Glutamatergic neuron (in vitro differentiated cells): ENCODE data around the gene NTPCR. TPM values are rescaled to one million over a fixed set of nuclear protein-coding genes. Genes with fewer than 3 reads are reported as not detected.

Experiments
- DNase-seq: peaks from one replicate; pipeline ENCODE4 v3.0.0; 2022
- H3K27ac Mint-ChIP-seq: one replicate; pipeline ENCODE4 v1.8.0; 2020; ENCODE audit warnings: mild to moderate bottlenecking, mixed read lengths, inconsistent platforms; ENCODE audit not compliant: unreplicated experiment
- H3K27me3 Mint-ChIP-seq: one replicate; pipeline ENCODE4 v1.8.0; 2020; ENCODE audit warnings: mild to moderate bottlenecking, moderate library complexity, mixed read lengths, inconsistent platforms; ENCODE audit not compliant: unreplicated experiment
- H3K36me3 Mint-ChIP-seq: one replicate; pipeline ENCODE4 v1.8.0; 2020; ENCODE audit warnings: mild to moderate bottlenecking, mixed read lengths, inconsistent platforms; ENCODE audit not compliant: unreplicated experiment
- H3K4me1 Mint-ChIP-seq: one replicate; pipeline ENCODE4 v1.8.0; 2020; ENCODE audit warnings: mild to moderate bottlenecking, low read depth, mixed read lengths, inconsistent platforms; ENCODE audit not compliant: unreplicated experiment
- H3K4me3 Mint-ChIP-seq: one replicate; pipeline ENCODE4 v1.8.0; 2020; ENCODE audit warnings: mild to moderate bottlenecking, mixed read lengths, inconsistent platforms; ENCODE audit not compliant: unreplicated experiment
- H3K9me3 Mint-ChIP-seq: one replicate; pipeline ENCODE4 v1.8.0; 2020; ENCODE audit warnings: mild to moderate bottlenecking, moderate library complexity, mixed read lengths, inconsistent platforms; ENCODE audit not compliant: unreplicated experiment
- total RNA-seq: library from RNA; stranded (reverse); fragmentation: NEBNext Ultra II Directional; extraction: Animal tissue kit (Norgen Biotek cat#: 25700); gene quantifications from one replicate; pipeline ENCODE4 v1.2.1, GENCODE V29; 2021; ENCODE audit not compliant: unreplicated experiment
- TF ChIP-seq, protein P1 (sequence below): fragments of 200-600 bp; sonication (generic); IDR thresholded peaks from one replicate; pipeline ENCODE4 v1.5.0; 2021; ENCODE audit not compliant: partially characterized antibody, unreplicated experiment

Gene NTPCR
- total RNA-seq, 1 donor from 2014 or later: 40.7 TPM

DNA sequence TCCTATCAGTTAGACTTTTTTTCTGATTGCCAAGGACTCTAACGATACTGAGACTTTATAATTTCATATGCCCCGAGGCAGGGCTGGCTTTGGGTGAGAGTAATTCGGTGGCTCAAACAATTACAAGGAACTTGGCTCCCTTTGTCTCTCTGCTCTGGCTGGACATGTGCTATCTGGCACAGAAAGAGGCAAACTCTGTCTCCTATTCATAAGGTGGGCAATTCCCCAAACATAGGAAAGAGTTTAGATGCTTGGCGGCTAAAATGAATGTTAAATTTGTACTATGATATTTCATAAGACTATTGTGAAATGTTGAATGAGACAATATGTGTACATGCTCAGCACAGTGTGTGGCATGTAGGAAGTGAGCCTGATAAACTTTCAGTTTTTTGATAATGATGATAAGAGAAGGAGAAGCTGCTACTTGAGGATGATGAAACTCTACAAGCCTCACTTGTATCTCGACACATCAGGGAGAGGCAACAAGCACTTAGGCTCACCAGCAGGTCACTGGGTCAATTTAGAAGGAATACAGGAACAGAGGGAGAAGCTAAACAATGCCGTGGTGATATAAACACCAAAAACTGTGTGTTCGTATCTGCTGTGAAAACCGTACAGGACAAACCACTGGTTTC is 12.6 kb upstream of the NTPCR start:
- Mint-ChIP-seq H3K9me3 (no peaks in the 10 kb centered on the region), H3K4me3 (no peak overlapping the region), H3K27ac (no peak overlapping the region), H3K4me1 (no peaks in the 10 kb centered on the region), H3K36me3 (no peaks in the 10 kb centered on the region), H3K27me3 (no peaks in the 10 kb centered on the region)
- DNase-seq: no peak
- TF ChIP-seq, protein P1, sequence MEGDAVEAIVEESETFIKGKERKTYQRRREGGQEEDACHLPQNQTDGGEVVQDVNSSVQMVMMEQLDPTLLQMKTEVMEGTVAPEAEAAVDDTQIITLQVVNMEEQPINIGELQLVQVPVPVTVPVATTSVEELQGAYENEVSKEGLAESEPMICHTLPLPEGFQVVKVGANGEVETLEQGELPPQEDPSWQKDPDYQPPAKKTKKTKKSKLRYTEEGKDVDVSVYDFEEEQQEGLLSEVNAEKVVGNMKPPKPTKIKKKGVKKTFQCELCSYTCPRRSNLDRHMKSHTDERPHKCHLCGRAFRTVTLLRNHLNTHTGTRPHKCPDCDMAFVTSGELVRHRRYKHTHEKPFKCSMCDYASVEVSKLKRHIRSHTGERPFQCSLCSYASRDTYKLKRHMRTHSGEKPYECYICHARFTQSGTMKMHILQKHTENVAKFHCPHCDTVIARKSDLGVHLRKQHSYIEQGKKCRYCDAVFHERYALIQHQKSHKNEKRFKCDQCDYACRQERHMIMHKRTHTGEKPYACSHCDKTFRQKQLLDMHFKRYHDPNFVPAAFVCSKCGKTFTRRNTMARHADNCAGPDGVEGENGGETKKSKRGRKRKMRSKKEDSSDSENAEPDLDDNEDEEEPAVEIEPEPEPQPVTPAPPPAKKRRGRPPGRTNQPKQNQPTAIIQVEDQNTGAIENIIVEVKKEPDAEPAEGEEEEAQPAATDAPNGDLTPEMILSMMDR: no peak

DNA sequence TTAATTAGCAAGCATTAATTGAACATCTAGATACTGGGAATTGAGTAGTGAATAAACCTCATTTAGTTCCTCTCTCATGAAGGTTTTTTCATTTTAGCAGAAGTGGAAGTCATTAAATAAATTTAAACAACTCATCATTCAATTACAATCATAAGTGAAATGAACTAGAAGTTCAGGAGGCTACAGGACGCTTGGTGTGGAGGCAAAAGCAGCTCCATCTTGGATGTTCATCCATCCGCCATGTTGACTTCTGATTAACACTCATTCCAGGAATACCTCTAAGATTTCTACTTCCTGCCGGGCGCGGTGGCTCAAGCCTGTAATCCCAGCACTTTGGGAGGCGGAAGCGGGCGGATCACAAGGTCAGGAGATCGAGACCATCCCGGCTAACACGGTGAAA is 11.5 kb upstream of the NTPCR start:
- no peaks in the 10 kb centered on the region for H3K27me3 Mint-ChIP-seq
- DNase-seq: no peak

DNA sequence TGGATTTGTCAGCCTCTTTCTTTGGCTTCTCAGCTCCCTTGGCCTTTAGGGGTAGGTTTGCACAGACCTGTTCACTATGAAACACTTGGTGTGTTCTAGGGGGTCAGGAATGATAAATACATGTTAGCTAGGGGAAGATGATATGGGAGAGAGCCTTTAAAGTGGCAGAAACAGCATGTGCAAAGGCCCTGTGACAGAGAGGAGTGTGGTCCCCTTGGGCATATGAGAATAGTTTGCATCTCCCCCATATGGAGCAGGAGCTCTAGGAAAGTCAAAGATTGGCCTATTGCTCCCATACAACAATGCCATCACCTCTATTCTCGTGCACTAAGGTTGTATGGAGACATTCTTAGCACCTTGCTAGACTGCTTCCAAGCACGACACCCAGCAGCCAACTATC is 10.7 kb upstream of the NTPCR start:
- Mint-ChIP-seq H3K4me3 (no peak overlapping the region), H3K27me3 (no peaks in the 10 kb centered on the region), H3K27ac (no peak overlapping the region), H3K36me3 (no peaks in the 10 kb centered on the region), H3K4me1 (no peaks in the 10 kb centered on the region), H3K9me3 (no peaks in the 10 kb centered on the region)
- DNase-seq: no peak
- TF ChIP-seq, protein P1: no peak

More for the DNA sequence above, 11.5 kb upstream of the NTPCR start:
- H3K36me3 Mint-ChIP-seq: no peaks in the 10 kb centered on the region
- H3K4me1 Mint-ChIP-seq: no peaks in the 10 kb centered on the region
- no peak overlapping the region for H3K4me3 Mint-ChIP-seq
- TF ChIP-seq, protein P1: no peak
- no peak overlapping the region for H3K27ac Mint-ChIP-seq
- H3K9me3 Mint-ChIP-seq: no peaks in the 10 kb centered on the region

DNA sequence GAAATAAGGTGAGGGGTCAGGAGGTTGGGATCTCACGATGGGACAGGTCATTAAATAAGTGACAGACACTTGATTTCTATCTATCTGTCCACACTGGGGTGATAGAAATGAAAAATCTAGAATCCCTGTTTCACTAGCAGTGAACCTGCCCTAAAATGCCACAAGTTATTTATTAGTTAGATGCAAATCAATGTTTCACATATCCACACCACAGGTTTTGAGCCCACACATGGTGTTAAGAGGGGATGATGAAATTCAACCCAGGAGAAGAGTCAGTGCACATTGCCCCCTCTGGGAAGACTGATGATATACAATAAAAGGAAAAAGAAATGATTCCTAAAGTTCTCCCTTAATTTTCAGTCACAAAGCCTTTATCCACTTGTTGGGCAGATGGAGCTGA is 10.1 kb upstream of the NTPCR start:
- H3K27me3 Mint-ChIP-seq: no peaks in the 10 kb centered on the region
- TF ChIP-seq, protein P1: no peak
- DNase-seq: no peak
- no peak overlapping the region for H3K4me3 Mint-ChIP-seq
- no peak overlapping the region for H3K27ac Mint-ChIP-seq
- no peaks in the 10 kb centered on the region for H3K36me3 Mint-ChIP-seq
- no peaks in the 10 kb centered on the region for H3K4me1 Mint-ChIP-seq
- H3K9me3 Mint-ChIP-seq: no peaks in the 10 kb centered on the region

DNA sequence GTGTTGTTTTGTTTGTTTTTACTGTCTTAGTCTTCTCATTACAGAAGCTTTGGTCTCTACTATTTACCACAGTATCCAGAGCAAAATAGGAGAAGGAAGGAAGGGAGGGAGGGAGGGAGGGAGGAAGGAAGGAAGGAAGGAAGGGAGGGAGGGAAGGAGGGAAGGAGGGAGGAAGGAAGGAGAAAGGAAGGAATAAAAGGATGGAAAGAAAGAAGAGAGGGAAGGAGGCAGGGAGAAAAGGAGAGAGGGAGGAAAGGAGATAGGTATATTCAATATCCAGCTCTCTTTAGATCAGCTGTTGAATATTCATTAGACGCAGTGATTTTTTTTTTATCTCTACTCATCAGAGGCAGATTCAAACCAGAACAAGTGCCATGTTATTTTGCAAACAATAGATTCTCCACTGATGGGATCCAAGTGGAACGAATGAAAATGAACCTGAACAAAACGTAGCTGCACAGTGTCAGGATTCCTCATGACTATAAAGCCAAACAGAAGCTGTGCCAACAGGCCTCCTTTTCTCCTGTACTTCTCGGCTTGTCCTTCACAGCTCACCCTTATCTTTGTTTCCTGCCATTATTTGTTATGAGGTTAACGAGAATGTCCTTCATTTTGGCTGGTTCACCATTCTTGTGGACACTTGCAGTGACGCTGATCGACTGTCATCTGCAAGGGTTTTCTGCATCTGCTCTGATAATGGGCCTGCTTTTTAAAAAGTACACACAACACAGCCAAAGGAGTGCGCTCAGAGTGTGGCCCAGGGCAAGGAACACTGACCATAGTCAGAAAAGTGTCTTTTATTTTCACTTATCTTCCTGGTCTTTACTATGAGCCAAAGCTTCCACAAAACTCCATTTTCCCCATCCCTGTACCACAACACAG is 7.8 kb upstream of the NTPCR start:
- DNase-seq: no peak
- TF ChIP-seq, protein P1: no peak
- no peak overlapping the region for H3K27ac Mint-ChIP-seq
- no peaks in the 10 kb centered on the region for H3K36me3 Mint-ChIP-seq
- H3K4me1 Mint-ChIP-seq: no peaks in the 10 kb centered on the region
- no peak overlapping the region for H3K4me3 Mint-ChIP-seq
- H3K9me3 Mint-ChIP-seq: no peaks in the 10 kb centered on the region
- H3K27me3 Mint-ChIP-seq: peaks cover 1% of the 10 kb centered on the region
